ENCODE measurements around the gene OOEP.

- TF ChIP-seq CTCF (IDR thresholded peaks at IDR 0.05) (no peak), POLR2A (IDR thresholded peaks at IDR 0.05) (no peak)
Measured at GRCh38 chr6:73367761-73368355, 1.8 kb downstream of the OOEP start.
